ENCODE data around the gene UMAD1. TPM values are rescaled to one million over a fixed set of nuclear protein-coding genes. Genes with fewer than 3 reads are reported as not detected.

UMAD1 gene
- total and polyA plus RNA-seq, 2 donors from 2014 or later: 18.0 to 20.3 TPM

DNA sequence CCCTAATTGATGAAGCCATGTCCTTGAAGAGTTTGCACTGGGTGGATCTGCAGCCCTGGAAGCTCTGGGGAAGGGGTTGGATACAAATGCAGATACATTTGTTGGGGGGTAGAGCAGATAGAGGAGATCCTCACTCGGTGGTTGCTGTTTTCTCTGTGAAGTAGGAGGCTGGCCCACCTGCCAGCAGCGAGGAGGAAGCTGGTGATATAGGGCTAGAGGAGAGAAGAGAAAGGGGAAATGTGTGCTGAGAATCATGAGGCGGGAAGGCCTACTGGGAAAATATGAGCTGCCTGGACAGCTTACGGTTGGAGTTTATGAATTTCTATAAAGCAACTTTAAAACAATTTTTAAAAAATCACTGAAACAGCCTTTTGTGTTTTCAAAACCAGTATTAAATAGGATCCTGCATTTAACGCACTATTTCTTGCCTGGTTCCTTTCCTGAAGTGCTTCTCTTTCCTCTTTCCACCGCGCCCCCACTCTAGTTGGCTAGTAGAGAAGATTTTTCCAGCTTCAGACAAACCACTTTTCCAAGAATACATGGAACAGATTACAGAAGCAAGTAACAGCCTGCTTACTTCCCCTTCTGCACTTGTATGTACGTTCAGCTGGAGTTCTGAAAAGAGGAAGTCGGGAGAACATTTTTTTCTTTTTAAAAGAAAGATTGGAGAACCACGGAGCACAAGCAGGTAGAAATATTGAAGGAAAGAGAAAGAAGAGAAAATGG lies 227.5 kb downstream of the UMAD1 start:
- H3K27ac ChIP-seq (ENCODE audit: low read depth in 2 of 2, low read length in 2 of 2): no peak overlapping the region
- H3K4me1 ChIP-seq (ENCODE audit: control insufficient read depth in 2 of 3, insufficient read depth in 2 of 3, low read depth in 1 of 3, low read length in 3 of 3): no peaks in the 10 kb centered on the region
- no peak overlapping the region for H3K9ac ChIP-seq (ENCODE audit: low read length in 3 of 3)
- H3K36me3 ChIP-seq (ENCODE audit: control insufficient read depth in 2 of 3, insufficient read depth in 3 of 3, low read length in 3 of 3): no peaks in the 10 kb centered on the region
- FAIRE-seq (no peak), DNase-seq (no peak)
- intact Hi-C loops (cut with DNase I): no loop called here
- H3K4me3 ChIP-seq (ENCODE audit: low read length in 3 of 3): no peak overlapping the region
- no peak for TF ChIP-seq CTCF (IDR thresholded peaks at IDR 0.05; ENCODE audit: borderline replicate concordance, extremely low read depth, insufficient read depth)
- H3K27me3 ChIP-seq (ENCODE audit: control insufficient read depth, insufficient read depth, low read length): no peaks in the 10 kb centered on the region
- no peaks in the 10 kb centered on the region for H3K9me3 ChIP-seq (ENCODE audit: control insufficient read depth in 2 of 3, insufficient read depth in 1 of 3, low read length in 3 of 3)

DNA sequence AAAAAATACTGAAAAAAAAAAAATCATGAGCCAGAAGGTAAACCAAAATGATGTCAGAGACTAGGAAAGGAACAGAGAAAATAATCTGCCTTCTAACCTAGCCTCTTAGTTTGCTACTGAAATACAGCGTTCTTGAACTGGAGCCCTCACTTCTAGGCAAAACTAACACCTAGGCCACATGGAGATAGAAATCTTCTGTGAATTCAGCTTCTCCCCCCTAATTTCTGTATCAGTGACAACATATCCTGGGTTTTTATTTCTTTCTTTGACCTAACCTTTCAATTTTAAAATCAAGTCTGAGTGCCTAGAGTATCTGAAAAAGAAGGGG lies 228.0 kb downstream of the UMAD1 start:
- Histone ChIP-seq H3K36me3 (ENCODE audit: control insufficient read depth in 2 of 3, insufficient read depth in 3 of 3, low read length in 3 of 3) (no peaks in the 10 kb centered on the region), H3K9me3 (ENCODE audit: control insufficient read depth in 2 of 3, insufficient read depth in 1 of 3, low read length in 3 of 3) (no peaks in the 10 kb centered on the region), H3K9ac (ENCODE audit: low read length in 3 of 3) (no peak overlapping the region), H3K27ac (ENCODE audit: low read depth in 2 of 2, low read length in 2 of 2) (no peak overlapping the region), H3K4me1 (ENCODE audit: control insufficient read depth in 2 of 3, insufficient read depth in 2 of 3, low read depth in 1 of 3, low read length in 3 of 3) (no peaks in the 10 kb centered on the region), H3K4me3 (ENCODE audit: low read length in 3 of 3) (no peak overlapping the region), H3K27me3 (ENCODE audit: control insufficient read depth, insufficient read depth, low read length) (no peaks in the 10 kb centered on the region)
- intact Hi-C loops (cut with DNase I): no loop called here
- DNase-seq: no peak
- no peak for FAIRE-seq
- TF ChIP-seq CTCF (IDR thresholded peaks at IDR 0.05; ENCODE audit: borderline replicate concordance, extremely low read depth, insufficient read depth): no peak

DNA sequence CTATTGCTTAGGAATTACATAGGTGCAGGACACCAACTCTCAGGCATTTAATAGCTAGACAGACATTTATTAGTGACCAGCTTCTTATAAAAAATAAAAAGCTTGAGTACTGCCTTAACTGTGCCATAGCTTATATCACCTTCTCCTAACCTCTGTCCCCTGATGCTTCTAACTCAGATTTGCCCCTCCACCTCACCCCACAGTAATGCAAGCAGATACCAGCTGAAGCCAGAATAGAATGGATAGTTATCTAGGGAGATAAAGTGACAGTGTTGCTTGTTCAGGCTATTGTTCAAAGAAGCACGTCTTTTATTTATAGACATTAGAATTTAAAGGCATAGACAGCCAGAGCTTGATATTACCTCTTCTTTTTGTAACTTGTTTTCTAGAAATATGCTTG lies 228.5 kb downstream of the UMAD1 start:
- DNase-seq (no peak), FAIRE-seq (no peak)
- no peaks in the 10 kb centered on the region for H3K36me3 ChIP-seq (ENCODE audit: control insufficient read depth in 2 of 3, insufficient read depth in 3 of 3, low read length in 3 of 3)
- intact Hi-C loops (cut with DNase I): no loop called here
- no peaks in the 10 kb centered on the region for H3K27me3 ChIP-seq (ENCODE audit: control insufficient read depth, insufficient read depth, low read length)
- no peaks in the 10 kb centered on the region for H3K9me3 ChIP-seq (ENCODE audit: control insufficient read depth in 2 of 3, insufficient read depth in 1 of 3, low read length in 3 of 3)
- no peak for TF ChIP-seq CTCF (IDR thresholded peaks at IDR 0.05; ENCODE audit: borderline replicate concordance, extremely low read depth, insufficient read depth)
- H3K4me3 ChIP-seq (ENCODE audit: low read length in 3 of 3): no peak overlapping the region
- H3K4me1 ChIP-seq (ENCODE audit: control insufficient read depth in 2 of 3, insufficient read depth in 2 of 3, low read depth in 1 of 3, low read length in 3 of 3): no peaks in the 10 kb centered on the region
- H3K27ac ChIP-seq (ENCODE audit: low read depth in 2 of 2, low read length in 2 of 2): no peak overlapping the region
- H3K9ac ChIP-seq (ENCODE audit: low read length in 3 of 3): no peak overlapping the region

GRCh38 chr7:7869651-7870050 lies 229.1 kb downstream of the UMAD1 start:
- FAIRE-seq: no peak
- Histone ChIP-seq H3K9ac (ENCODE audit: low read length in 3 of 3) (no peak overlapping the region), H3K27me3 (ENCODE audit: control insufficient read depth, insufficient read depth, low read length) (no peaks in the 10 kb centered on the region), H3K9me3 (ENCODE audit: control insufficient read depth in 2 of 3, insufficient read depth in 1 of 3, low read length in 3 of 3) (no peaks in the 10 kb centered on the region), H3K27ac (ENCODE audit: low read depth in 2 of 2, low read length in 2 of 2) (no peak overlapping the region), H3K4me3 (ENCODE audit: low read length in 3 of 3) (no peak overlapping the region), H3K4me1 (ENCODE audit: control insufficient read depth in 2 of 3, insufficient read depth in 2 of 3, low read depth in 1 of 3, low read length in 3 of 3) (no peaks in the 10 kb centered on the region), H3K36me3 (ENCODE audit: control insufficient read depth in 2 of 3, insufficient read depth in 3 of 3, low read length in 3 of 3) (no peaks in the 10 kb centered on the region)
- intact Hi-C loops (cut with DNase I): no loop called here
- TF ChIP-seq CTCF (IDR thresholded peaks at IDR 0.05; ENCODE audit: borderline replicate concordance, extremely low read depth, insufficient read depth): no peak
- DNase-seq: no peak
